Left kidney (tissue), 8 donors: ENCODE measurements around the gene DNAJC7. TPM values are rescaled to one million over a fixed set of nuclear protein-coding genes. Genes with fewer than 3 reads are reported as not detected.

Experiments
- DNase-seq: peaks from one replicate; pipeline ENCODE4 v3.0.0-alpha.2; 2013
- long read RNA-seq, 8 donors: transcript quantifications; one replicate each; lab custom pipeline, GENCODE V29; 2026
- polyA plus RNA-seq: library from polyadenylated mRNA; unstranded; fragments of 120-200 nt; gene quantifications from one replicate; pipeline ENCODE4 v1.2.1, GENCODE V29; 2013; ENCODE audit not compliant: insufficient read length

The DNAJC7 gene, protein sequence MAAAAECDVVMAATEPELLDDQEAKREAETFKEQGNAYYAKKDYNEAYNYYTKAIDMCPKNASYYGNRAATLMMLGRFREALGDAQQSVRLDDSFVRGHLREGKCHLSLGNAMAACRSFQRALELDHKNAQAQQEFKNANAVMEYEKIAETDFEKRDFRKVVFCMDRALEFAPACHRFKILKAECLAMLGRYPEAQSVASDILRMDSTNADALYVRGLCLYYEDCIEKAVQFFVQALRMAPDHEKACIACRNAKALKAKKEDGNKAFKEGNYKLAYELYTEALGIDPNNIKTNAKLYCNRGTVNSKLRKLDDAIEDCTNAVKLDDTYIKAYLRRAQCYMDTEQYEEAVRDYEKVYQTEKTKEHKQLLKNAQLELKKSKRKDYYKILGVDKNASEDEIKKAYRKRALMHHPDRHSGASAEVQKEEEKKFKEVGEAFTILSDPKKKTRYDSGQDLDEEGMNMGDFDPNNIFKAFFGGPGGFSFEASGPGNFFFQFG
- 178 TPM for polyA plus RNA-seq
- long read RNA-seq, donor 1, transcript DNAJC7-217 (1 exons, 1,762 nt): major isoform, 20 of 53 reads
- long read RNA-seq, donor 1, transcript DNAJC7-203 (14 exons, 2,022 nt): minor isoform, 12 of 53 reads
- long read RNA-seq, donor 1, partial matches to known transcripts: 18 of 53 reads
- long read RNA-seq, donor 1, other reads (novel, unspliced or antisense): 0 of 53 reads
- long read RNA-seq, donor 2, transcript DNAJC7-217 (1 exons, 1,762 nt): major isoform, 42 of 81 reads
- long read RNA-seq, donor 2, transcript DNAJC7-203 (14 exons, 2,022 nt): minor isoform, 13 of 81 reads
- long read RNA-seq, donor 2, partial matches to known transcripts: 24 of 81 reads
- long read RNA-seq, donor 2, other reads (novel, unspliced or antisense): 0 of 81 reads
- long read RNA-seq, donor 3, transcript DNAJC7-217 (1 exons, 1,762 nt): major isoform, 22 of 29 reads
- long read RNA-seq, donor 3, transcript DNAJC7-203 (14 exons, 2,022 nt): minor isoform, 7 of 29 reads
- long read RNA-seq, donor 3, partial matches to known transcripts: 0 of 29 reads
- long read RNA-seq, donor 3, other reads (novel, unspliced or antisense): 0 of 29 reads
- long read RNA-seq, donor 4, transcript DNAJC7-217 (1 exons, 1,762 nt): major isoform, 5 of 7 reads
- long read RNA-seq, donor 4, partial matches to known transcripts: 0 of 7 reads
- long read RNA-seq, donor 4, other reads (novel, unspliced or antisense): 0 of 7 reads
- long read RNA-seq, donor 5, transcript DNAJC7-203 (14 exons, 2,022 nt): major isoform, 19 of 86 reads
- long read RNA-seq, donor 5, transcript DNAJC7-217 (1 exons, 1,762 nt): minor isoform, 12 of 86 reads
- long read RNA-seq, donor 5, partial matches to known transcripts: 25 of 86 reads
- long read RNA-seq, donor 5, other reads (novel, unspliced or antisense): 29 of 86 reads
- long read RNA-seq, donor 6, transcript DNAJC7-217 (1 exons, 1,762 nt): minor isoform, 5 of 37 reads
- long read RNA-seq, donor 6, transcript DNAJC7-203 (14 exons, 2,022 nt): major isoform, 12 of 37 reads
- long read RNA-seq, donor 6, partial matches to known transcripts: 19 of 37 reads
- long read RNA-seq, donor 6, other reads (novel, unspliced or antisense): 0 of 37 reads
- long read RNA-seq, donor 7, transcript DNAJC7-203 (14 exons, 2,022 nt): minor isoform, 12 of 92 reads
- long read RNA-seq, donor 7, transcript DNAJC7-217 (1 exons, 1,762 nt): major isoform, 39 of 92 reads
- long read RNA-seq, donor 7, partial matches to known transcripts: 39 of 92 reads
- long read RNA-seq, donor 7, other reads (novel, unspliced or antisense): 0 of 92 reads
- long read RNA-seq, donor 8, transcript DNAJC7-217 (1 exons, 1,762 nt): major isoform, 16 of 24 reads
- long read RNA-seq, donor 8, transcript DNAJC7-203 (14 exons, 2,022 nt): minor isoform, 8 of 24 reads
- long read RNA-seq, donor 8, partial matches to known transcripts: 0 of 24 reads
- long read RNA-seq, donor 8, other reads (novel, unspliced or antisense): 0 of 24 reads

GRCh38 chr17:42016941-42017865 lies at the start of gene DNAJC7:
DNAJC7 (minus strand) TSS chr17:42017439; CDS start chr17:42017416, 23 bp downstream.
- peak; percentile 90 for DNase-seq

GRCh38 chr17:42065201-42065600 lies 48.0 kb upstream of the DNAJC7 start:
- no peak for DNase-seq

GRCh38 chr17:42062681-42063080 lies 45.4 kb upstream of the DNAJC7 start:
- DNase-seq: no peak

DNA sequence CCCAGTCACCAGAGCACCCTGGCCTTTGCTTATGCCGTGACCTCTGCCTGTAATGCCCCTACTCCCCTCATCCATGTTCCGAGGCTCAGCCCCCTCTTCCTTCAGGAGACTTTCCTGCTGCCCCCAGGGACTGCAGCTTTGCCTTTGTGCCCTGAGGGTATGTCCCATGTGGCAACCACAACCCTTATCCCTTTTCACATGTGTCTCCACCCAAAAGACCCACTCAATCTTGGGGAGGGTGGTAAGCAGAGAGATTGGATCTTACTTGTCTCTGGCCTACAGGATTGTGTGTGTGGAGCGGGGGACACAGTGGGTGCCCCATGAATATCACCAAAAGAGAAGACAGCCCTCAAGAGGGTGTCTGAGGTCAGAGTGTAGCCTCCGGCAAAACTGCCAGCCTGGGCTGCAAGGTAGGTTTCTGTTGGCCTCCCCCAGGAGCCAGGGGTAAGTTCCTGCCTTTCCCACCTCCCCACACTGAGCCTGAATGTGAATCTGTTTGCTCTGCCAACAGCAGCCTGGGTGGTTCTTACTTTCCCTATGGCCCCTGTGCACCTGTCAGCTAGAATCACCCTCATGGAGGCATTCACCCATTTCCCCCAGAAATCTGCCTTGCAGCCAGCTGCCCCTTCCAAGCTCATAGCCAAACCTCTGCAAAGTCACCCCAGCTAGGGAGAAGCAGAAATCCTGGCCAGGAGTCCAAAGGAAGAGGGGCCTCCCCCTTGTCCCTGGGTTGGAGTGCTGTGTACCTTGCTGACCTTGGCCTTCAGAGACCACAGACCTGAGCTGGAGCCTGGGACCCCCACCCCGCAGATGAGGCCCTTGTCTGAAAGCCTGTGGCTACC lies 44.6 kb upstream of the DNAJC7 start:
- DNase-seq: no peak

- DNase-seq: no peak
These were observed 43.0 kb upstream of the DNAJC7 start for GRCh38 chr17:42060231-42060630.

- DNase-seq: no peak
These were observed 42.6 kb upstream of the DNAJC7 start for GRCh38 chr17:42059815-42060214.

- DNase-seq: no peak
These were observed 40.8 kb upstream of the DNAJC7 start for GRCh38 chr17:42058063-42058462.

- no peak for DNase-seq
These were observed 39.4 kb upstream of the DNAJC7 start for GRCh38 chr17:42056635-42057034.

- no peak for DNase-seq
These were observed 38.3 kb upstream of the DNAJC7 start for GRCh38 chr17:42055496-42055895.

DNA sequence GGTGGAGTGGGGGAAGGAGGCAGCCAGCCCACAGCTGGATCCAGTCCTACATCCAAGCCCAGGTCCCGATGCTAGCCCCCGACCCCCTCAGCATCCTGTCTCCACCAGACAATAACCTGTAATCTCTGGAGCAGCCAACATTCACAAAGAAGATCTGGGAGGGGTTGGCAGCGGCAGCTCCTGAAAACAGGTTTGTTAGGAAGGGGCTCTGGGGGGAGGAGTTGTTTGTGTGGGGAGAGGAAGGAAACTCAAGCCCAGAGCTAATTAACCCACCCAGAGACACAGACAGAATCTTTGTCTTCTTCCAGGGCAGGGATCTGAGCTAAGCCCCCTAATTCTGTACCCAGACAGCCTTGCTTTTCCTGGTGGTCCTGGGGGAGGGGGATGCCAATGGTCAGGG lies 37.8 kb upstream of the DNAJC7 start:
- DNase-seq: no peak

GRCh38 chr17:42053731-42054500 lies 36.7 kb upstream of the DNAJC7 start:
- DNase-seq: no peak

DNA sequence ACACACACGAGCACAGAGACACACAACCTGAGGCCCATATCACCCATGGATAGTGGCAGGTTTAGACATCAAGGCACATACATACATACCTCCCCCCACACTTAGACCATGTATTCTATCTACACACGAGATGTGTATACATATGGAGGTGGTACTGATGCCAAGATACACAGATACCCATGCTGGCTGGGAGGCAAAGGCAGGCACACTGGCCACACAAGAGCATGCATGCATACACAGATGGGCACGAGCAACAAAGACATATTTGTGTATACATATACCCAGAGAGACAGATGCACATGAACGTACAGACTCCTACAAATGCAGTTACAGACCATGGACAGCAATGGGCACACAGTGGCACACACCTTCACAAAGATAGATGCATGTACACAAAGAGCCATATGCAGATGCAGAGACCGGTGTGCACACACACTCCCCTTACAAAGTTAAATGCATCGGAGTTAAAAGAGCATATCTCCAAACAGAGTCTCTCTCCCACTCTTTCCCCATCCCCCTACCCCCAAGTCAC lies 35.2 kb upstream of the DNAJC7 start:
- no peak for DNase-seq

DNA sequence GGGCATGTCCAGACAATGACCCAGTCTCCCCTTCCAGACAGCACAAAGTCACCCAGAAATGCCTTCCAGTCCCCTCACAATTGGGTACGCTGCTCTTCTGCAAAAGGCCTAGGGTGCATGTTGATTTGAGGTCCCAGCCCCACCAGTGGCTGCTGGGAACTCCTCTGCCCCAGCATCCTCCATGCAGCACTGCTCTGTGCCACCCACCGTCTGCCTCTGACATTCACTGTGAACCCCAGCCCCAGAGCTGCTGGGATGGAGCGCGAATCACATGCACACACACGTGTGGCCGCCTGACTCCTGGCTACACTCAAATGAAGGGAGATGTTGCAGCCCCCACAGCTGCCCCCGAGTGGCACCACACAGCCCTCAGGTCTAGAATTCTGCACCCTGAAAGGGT lies 34.4 kb upstream of the DNAJC7 start:
- no peak for DNase-seq

- DNase-seq: no peak
These were observed 33.8 kb upstream of the DNAJC7 start for GRCh38 chr17:42051013-42051400.

DNA sequence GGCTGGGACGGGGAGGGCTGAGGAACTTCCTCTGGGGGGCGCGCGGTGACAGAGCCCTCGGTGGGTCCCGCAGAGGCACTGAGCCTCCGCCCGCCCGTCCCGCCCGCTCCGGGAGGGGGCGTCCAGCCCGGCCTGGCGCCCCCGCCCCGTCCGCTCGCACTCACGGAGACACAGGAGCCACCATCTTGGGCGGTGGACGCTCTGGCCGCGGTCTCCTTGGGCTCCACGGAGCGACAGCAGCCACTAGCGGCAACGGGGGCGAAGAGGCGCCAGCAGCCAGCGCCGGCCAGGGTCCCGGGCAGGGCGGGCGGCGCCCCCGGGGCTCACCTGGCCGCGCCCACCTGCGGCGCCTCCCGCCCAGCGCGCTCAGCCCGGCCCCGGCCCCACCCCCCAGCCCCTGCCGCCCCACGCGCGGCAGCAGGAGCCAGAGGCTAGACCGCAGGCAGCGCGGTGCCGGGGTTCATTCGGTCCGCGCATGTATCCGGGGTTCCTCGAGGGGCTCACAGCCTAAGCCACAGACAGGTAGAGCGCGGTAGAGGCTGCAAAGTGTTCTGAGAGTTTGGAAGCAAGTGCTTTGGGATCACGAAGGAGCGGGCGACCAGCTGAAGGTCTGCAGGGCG lies 33.3 kb upstream of the DNAJC7 start, which contains the start of gene C17orf113:
TSS of gene C17orf113 (minus strand) at position 209 of the 620 bp plus-strand sequence. CDS start 7,225 bp downstream, outside the sequence.
- no peak for DNase-seq

DNA sequence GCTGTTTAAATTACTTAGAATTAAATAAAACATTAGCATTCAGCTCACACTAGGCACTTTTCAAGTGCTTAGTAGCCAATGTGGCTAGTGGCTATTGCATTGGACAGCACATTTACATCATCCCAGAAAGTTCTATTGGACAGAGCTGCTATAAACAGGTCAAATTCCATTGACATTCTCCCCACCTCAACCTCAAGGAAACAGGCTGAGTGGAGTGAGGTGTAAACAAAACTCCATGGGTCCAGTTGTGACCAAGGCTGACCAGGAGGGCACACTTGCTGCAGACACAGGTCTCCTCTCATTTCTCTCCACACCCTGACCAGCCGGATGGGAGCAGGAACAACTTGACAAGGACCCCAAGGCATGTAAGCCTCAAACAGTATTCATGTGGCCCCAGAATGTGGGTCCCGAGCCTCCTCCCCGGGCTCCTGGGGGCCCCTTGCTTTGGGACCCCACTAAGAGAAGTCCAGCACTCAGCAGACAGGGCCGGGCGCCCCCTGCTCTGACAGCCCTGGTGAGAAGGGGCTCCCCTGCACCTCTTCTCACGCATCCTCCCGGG lies 32.7 kb upstream of the DNAJC7 start:
- DNase-seq: no peak
